Neutrophil (primary cell): ENCODE measurements around the gene TSC22D3.
A peak's percentile ranks its signal among the peaks of the same experiment; 100 is the strongest.

Source experiments
- H3K27ac ChIP-seq: fragments of 200-600 bp; sonication (generic); 2 replicates; pipeline ENCODE4 v1.5.1; 2016; ENCODE audit warnings: mild to moderate bottlenecking, moderate library complexity
- H3K27me3 ChIP-seq: fragments of 200-600 bp; sonication (generic); 2 replicates; pipeline ENCODE4 v1.6.0; 2016; ENCODE audit warnings: mild to moderate bottlenecking
- H3K36me3 ChIP-seq: fragments of 200-600 bp; sonication (generic); 2 replicates; pipeline ENCODE4 v1.5.1; 2017
- H3K4me1 ChIP-seq, 2 experiments: fragments of 200-600 bp in 1 of 2; sonication (generic) in 1 of 2; 1 replicate in 1 of 2; 2 replicates in 1 of 2; pipeline versions ENCODE4 v1.5.1 to v1.6.1; 2013 to 2016; ENCODE audit warnings: low read depth in 1 of 2, low read length in 1 of 2, mild to moderate bottlenecking in 1 of 2, moderate library complexity in 1 of 2; ENCODE audit not compliant: control insufficient read depth in 1 of 2, insufficient read depth in 1 of 2
- H3K4me3 ChIP-seq, 2 experiments: fragments of 200-600 bp in 1 of 2; sonication (generic) in 1 of 2; 1 replicate in 1 of 2; 2 replicates in 1 of 2; pipeline ENCODE4 v1.5.1; 2013 to 2016; ENCODE audit warnings: low read depth in 1 of 2, low read length in 1 of 2, mild to moderate bottlenecking in 1 of 2, moderate library complexity in 1 of 2
- H3K9me3 ChIP-seq: fragments of 200-600 bp; sonication (generic); 2 replicates; pipeline ENCODE4 v1.5.1; 2016
- TF ChIP-seq, protein P1 (sequence below): fragments of 200-600 bp; sonication (generic); IDR thresholded peaks from 2 replicates; pipeline ENCODE4 v1.5.1; 2016; ENCODE audit warnings: antibody characterized with exemption

Gene TSC22D3

GRCh38 chrX:107723511-107723910 is 52.1 kb downstream of the TSC22D3 start:
- Histone ChIP-seq H3K9me3 (no peaks in the 10 kb centered on the region), H3K27ac (no peak overlapping the region), H3K4me3 (no peak overlapping the region), H3K4me1 (peaks cover 9% of the 10 kb centered on the region in 2 experiments), H3K27me3 (no peaks in the 10 kb centered on the region), H3K36me3 (no peaks in the 10 kb centered on the region)
- TF ChIP-seq, protein P1, sequence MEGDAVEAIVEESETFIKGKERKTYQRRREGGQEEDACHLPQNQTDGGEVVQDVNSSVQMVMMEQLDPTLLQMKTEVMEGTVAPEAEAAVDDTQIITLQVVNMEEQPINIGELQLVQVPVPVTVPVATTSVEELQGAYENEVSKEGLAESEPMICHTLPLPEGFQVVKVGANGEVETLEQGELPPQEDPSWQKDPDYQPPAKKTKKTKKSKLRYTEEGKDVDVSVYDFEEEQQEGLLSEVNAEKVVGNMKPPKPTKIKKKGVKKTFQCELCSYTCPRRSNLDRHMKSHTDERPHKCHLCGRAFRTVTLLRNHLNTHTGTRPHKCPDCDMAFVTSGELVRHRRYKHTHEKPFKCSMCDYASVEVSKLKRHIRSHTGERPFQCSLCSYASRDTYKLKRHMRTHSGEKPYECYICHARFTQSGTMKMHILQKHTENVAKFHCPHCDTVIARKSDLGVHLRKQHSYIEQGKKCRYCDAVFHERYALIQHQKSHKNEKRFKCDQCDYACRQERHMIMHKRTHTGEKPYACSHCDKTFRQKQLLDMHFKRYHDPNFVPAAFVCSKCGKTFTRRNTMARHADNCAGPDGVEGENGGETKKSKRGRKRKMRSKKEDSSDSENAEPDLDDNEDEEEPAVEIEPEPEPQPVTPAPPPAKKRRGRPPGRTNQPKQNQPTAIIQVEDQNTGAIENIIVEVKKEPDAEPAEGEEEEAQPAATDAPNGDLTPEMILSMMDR: no peak

DNA sequence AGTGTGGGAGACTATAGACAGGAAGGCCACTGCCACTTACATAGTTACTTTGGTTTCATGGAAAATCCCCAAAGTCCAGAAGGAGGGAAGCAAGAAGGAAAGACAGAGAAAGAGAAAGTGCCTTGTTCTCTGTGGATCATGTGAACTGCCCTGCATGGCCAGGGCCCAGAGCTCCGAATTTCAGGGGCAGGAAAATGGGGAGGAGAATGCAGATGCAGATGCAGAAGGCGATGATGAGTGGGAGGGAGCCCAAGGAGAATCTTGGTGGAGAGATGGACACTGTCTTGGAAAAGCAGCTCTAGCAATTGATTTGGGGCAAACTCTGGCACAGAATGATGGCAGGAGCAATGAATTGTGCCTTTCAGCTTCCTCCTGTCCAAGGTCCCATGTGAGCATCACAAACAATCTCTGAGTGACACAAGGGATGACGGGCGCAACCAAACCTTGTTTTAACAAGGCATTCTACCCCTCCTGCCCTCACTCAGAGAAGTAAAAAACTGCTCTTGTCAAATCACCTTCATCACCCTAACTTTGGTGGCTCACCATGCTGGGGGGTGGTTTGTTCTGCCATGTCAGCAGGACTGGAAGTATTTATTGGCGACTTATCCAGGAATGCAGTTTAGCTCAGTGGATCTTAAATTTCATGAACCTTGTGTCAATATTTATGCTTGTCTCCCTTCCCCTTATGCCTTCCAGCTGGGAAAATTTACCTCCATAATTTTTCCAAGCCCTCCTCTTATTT is 53.5 kb downstream of the TSC22D3 start:
- Histone ChIP-seq H3K36me3 (no peaks in the 10 kb centered on the region), H3K9me3 (no peaks in the 10 kb centered on the region)

DNA sequence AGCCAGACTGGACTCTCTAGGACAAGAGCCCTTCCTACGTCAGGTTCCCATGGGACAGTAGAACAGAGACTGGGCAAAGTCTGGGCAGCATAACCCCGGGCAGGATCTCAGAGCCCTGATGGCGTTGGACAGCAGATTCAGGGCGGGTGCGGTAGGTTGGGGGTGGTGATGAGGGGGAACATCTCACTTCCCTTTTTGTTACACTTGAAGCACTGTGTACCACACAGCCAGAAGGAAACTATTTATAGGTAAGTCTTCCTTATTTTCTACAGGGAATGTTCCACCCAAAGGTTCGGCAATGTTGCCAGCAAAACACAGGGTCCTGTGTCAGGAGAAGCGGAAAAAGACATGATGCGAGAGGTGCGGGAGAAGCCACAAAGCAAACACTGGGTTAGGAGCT is 54.3 kb downstream of the TSC22D3 start:
- TF ChIP-seq, protein P1: no peak
- no peaks in the 10 kb centered on the region for H3K36me3 ChIP-seq
- H3K4me3 ChIP-seq: no peak overlapping the region
- H3K27me3 ChIP-seq: no peaks in the 10 kb centered on the region
- H3K9me3 ChIP-seq: no peaks in the 10 kb centered on the region
- peaks cover 18 to 24% of the 10 kb centered on the region in 2 experiments for H3K4me1 ChIP-seq
- H3K27ac ChIP-seq: no peak overlapping the region

More for the DNA sequence above, 53.5 kb downstream of the TSC22D3 start:
- H3K4me1 ChIP-seq: peaks cover 18 to 22% of the 10 kb centered on the region in 2 experiments
- TF ChIP-seq, protein P1: no peak
- no peak overlapping the region for H3K27ac ChIP-seq
- H3K4me3 ChIP-seq: no peak overlapping the region
- no peaks in the 10 kb centered on the region for H3K27me3 ChIP-seq

- Histone ChIP-seq H3K4me1 (peaks cover 33 to 47% of the 10 kb centered on the region in 2 experiments), H3K27ac (peak overlapping the region; percentile 99), H3K9me3 (no peaks in the 10 kb centered on the region), H3K4me3 (peak overlapping the region; percentile 78 to 98), H3K27me3 (no peaks in the 10 kb centered on the region), H3K36me3 (peaks cover 31% of the 10 kb centered on the region)
- TF ChIP-seq, protein P1: peak; percentile 81
Observed at GRCh38 chrX:107718156-107718621, 57.4 kb downstream of the TSC22D3 start.

- TF ChIP-seq, protein P1: peak; percentile 52
- Histone ChIP-seq H3K4me3 (peak overlapping the region; percentile 78 to 98), H3K9me3 (no peaks in the 10 kb centered on the region), H3K36me3 (peaks cover 41% of the 10 kb centered on the region), H3K4me1 (peaks cover 44 to 59% of the 10 kb centered on the region in 2 experiments), H3K27ac (peak overlapping the region; percentile 99), H3K27me3 (no peaks in the 10 kb centered on the region)
Observed at GRCh38 chrX:107716816-107717700, 58.5 kb downstream of the TSC22D3 start.
